ENCODE measurements around the gene GPR176.

DNA sequence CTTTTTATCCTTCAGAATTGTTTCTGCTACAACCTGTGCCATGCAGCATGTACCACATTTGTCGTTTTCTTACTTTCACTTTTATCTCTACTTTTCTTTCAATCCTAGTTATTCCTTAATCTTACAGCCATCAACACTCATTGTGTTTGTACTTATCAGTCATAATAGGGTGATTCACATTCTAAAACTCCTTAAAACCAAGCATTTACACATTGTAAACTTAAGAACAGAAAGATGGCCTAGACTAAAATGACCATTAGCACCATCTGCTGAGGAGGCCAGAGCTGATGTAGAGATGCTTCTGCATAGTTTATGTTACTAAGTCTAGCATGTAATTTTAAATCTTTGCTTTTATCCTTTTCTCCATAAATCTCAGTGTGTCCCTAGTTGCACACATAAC, 39.3 kb upstream of the GPR176 start:
- TF ChIP-seq, protein P1, sequence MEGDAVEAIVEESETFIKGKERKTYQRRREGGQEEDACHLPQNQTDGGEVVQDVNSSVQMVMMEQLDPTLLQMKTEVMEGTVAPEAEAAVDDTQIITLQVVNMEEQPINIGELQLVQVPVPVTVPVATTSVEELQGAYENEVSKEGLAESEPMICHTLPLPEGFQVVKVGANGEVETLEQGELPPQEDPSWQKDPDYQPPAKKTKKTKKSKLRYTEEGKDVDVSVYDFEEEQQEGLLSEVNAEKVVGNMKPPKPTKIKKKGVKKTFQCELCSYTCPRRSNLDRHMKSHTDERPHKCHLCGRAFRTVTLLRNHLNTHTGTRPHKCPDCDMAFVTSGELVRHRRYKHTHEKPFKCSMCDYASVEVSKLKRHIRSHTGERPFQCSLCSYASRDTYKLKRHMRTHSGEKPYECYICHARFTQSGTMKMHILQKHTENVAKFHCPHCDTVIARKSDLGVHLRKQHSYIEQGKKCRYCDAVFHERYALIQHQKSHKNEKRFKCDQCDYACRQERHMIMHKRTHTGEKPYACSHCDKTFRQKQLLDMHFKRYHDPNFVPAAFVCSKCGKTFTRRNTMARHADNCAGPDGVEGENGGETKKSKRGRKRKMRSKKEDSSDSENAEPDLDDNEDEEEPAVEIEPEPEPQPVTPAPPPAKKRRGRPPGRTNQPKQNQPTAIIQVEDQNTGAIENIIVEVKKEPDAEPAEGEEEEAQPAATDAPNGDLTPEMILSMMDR (IDR thresholded peaks at IDR 0.05; ENCODE audit: insufficient read depth, low read depth, low read length): no peak
- no peak for TF ChIP-seq EZH2 (IDR thresholded peaks at IDR 0.05; ENCODE audit: insufficient read depth, low read length)

All from astrocyte (in vitro differentiated cells and primary cell).